ENCODE measurements around the gene TIMM17A. TPM values are rescaled to one million over a fixed set of nuclear protein-coding genes. Genes with fewer than 3 reads are reported as not detected.
"Not testable (repeated sequence)": the region's sequence is repeated elsewhere in the genome, so short reads cannot be mapped to it uniquely, and the experiment has no call there.

Gene TIMM17A
- total RNA-seq, 1 donor, result 11.6 TPM

DNA sequence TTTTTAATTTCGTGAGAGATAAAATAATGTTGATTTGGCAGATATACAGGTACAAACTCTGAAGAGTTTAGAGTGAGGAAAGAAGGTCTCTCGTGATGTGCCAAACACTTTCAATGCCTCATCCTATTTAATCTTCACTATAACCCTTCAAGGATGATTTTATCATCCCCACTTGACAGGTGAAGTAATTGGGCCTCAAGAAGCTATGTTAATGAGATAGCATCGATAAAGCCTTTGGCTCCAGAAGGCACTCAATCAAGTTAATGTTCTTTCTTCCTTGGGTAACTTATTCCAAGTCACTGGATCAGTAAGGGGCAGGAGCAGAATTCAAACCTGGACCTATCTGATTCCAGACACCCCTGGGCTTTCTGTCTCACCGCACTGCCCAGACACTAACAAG, 16.2 kb upstream of the TIMM17A start:
- DNase-seq (ENCODE audit: low read depth in 2 of 3, low spot score in 2 of 3), result no peak

DNA sequence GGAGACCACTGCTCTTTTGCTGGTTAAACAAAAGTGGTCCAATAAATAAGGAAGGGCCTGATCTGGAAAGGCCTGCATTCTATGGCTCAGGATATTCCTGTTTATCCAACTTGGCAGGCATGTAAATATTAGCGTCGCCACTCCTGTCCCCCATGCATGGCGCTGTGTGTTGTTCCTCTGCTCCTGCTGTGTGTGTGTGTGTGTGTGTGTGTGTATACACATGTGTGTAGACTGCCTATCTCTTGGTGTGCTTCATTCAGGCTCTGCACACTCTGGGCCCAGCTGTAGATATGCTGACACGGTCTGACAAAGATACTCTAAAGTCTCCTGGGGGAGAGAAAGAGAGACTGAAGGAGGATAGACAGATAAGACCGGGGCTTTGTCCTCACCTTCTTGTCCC, 15.7 kb upstream of the TIMM17A start:
- DNase-seq (ENCODE audit: low read depth in 2 of 3, low spot score in 2 of 3), result no peak

DNA sequence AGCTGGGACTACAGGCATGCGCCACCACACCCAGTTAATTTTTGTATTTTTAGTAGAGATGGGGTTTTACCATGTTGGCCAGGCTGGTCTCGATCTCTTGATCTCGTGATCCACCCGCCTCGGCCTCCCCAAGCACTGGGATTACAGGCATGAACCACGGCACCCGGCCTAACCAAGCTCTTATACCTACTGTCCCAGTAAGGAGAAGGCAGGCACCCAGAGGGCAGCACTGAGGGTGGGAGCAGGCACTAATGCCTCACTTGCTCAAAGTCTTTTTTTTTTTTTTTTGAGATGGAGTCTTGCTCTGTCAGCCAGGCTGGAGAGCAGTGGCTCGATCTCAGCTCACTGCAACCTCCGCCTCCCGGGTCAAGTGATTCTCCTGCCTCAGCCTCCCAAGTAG, 15.0 kb upstream of the TIMM17A start:
- not testable (repeated sequence) for DNase-seq (ENCODE audit: low read depth in 2 of 3, low spot score in 2 of 3)

DNA sequence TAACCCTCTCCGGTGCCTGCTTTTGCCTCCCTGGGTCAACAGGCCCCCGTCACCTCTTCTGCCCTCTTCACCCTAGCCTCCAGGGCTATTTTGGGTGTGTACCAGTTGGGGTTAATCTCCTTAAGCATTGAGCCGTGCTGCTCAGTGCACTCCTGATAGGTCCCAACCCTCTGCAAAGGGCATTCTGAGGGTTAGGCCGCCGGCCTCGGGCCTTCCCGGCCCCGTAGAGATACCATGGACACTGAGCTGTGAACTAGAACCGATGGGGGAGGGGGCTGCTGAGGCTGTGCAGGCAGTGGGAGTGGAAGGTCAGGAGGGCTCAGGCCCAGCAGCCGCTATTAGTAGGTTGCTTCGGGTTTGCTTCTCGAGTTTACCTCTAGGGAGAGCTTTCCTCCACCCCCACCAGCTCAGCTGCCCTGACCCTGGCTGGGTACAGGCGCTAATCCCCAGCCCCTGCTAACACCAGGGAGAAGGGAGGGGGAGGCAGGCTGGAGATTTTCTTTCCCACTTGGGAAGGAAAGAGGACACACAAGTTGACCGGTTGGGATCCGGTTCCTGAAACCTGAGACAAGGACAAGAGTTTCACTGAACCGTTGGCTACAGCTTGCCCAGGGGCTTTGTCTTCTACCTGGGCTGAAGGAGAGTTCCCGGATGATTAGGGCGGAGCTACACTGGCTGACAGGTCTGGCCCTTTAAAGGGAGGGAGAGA, 13.7 kb upstream of the TIMM17A start:
- DNase-seq (ENCODE audit: low read depth in 2 of 3, low spot score in 2 of 3), result no peak

DNA sequence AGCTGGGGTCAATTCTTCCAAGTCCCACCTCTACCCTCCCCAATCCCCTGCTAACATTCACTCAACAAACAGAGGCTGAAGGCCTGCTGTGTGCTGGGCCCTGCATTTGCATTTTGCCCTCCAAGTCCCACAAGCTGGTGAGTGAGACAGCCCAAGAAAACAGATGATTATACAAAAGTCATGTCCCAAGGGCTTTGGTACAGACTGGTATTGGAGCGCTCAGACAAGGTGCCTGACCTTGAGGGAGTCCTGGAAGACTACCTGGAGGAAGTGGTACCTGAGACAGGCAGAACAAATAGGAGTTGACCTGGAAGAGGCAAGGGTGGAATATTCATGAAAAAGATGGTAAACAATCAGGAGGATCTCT, 13.2 kb upstream of the TIMM17A start:
- no peak for DNase-seq (ENCODE audit: low read depth in 2 of 3, low spot score in 2 of 3)

DNA sequence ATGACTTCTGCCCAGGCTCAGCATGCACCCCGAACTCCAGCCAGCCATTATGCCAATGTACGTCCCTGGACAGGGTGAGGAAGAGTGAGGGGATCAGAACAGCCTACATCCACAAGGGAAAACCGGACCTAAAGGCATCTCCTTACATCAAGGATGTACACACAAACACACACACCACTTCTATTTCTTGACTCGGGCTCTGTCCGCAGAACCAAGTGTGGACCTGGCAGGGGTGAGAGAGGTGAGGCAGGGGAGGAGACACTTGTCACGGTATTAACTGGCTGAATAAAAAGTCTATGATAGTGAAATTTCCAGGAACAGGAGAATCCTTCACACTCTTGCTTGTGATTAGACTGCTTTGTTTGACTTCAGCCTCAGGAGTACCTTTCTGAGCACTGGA, 11.3 kb upstream of the TIMM17A start:
- no peak for DNase-seq (ENCODE audit: low read depth in 2 of 3, low spot score in 2 of 3)

DNA sequence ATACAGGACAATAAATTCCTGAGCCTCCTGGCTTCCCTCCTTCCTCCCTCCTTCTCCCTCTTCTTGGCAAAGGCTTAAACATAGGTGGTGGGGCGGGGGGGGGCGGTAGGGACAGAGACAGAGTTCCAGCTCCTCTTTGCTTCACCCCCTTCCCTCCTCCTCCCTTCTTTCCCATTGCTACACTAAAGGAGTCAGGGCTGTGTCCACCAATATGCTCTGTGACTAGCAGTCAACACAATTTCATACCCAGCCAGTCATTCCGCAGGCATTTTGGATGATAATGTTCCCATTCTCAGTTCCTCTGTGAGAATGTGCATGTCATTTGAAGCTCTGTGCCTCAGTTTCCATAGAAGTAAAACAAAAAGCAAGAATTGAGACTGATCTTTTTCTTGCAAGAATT, 10.7 kb upstream of the TIMM17A start:
- DNase-seq (ENCODE audit: low read depth in 2 of 3, low spot score in 2 of 3), result no peak

DNA sequence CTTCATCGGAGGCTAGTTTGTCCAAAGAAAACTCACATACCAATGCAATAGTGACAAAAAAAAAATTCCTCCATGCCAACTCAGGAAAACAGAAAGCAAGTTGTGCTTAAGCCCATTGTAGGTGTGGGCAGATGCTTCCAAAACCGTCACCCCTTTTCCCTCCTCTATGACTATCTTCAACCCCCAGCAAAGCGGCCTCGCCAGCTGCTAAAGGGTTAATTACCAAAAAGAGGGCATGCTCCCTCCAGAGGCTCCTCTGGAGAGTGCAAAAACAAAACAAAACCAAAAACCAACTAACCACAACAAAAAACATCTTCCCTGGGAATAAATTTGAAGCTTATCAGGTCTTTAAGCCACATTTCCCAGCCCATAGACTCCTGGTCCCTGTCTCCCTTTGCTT, 10.1 kb upstream of the TIMM17A start:
- DNase-seq (ENCODE audit: low read depth in 2 of 3, low spot score in 2 of 3), result peak in 2 of 3 donors; percentile 14 to 35

DNA sequence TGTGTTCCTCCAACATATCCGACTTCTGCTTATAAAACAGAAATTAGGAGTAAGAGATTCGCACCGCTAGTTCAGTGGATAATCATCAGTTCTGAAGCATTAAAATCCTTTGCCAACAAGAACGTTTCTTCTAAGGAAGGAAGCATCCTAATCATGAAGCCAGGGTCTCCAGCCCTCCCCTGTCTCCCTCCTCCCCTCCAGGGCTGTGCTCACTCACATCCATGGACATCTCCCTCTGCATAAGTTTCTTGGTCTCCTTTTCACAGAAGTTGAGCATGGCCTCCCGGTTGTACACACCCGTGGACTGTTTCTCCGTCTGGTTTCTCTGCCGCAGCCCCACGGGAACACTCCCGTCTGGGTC, 9.5 kb upstream of the TIMM17A start:
- DNase-seq (ENCODE audit: low read depth in 2 of 3, low spot score in 2 of 3), result no peak

DNA sequence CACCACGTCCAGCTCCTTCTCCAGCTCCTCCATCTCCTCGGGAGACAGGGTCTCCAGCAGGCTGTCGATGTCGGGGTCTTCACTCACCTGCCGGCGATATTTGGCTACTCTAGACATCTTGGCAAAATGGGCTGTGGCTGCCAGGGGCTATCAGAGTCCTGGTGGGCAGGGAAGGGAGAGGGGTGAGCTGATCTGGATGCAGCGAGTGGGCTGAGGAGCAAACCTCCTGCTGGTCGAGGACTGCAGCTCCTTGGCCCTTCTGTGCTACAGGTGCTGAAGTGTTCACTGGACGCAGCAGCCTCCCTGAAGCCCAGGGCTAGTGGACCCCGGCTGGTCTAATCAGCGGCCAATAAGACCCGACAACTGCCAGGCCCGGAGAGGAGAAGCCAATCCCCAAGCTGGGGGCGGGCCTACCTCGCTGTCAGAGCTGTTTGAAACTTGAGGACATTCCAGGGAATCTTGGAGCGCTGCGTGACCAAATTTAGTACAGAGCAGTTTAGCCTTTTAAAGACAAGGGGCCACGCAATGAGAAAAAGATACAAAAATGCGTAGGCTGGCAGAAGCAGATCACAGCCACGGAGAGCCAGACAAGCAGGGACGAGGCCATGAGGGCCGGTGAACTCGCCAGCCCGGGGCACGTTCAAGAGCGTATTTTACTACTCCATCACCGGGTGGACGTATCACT, 8.9 kb upstream of the TIMM17A start, which contains the start of gene LMOD1:
Gene LMOD1, minus strand, starts transcription at position 325 of the 685 bp plus-strand sequence. Its CDS starts 208 bp downstream, at position 117.
- peak in 2 of 3 donors; percentile 11 to 25 for DNase-seq (ENCODE audit: low read depth in 2 of 3, low spot score in 2 of 3)

DNA sequence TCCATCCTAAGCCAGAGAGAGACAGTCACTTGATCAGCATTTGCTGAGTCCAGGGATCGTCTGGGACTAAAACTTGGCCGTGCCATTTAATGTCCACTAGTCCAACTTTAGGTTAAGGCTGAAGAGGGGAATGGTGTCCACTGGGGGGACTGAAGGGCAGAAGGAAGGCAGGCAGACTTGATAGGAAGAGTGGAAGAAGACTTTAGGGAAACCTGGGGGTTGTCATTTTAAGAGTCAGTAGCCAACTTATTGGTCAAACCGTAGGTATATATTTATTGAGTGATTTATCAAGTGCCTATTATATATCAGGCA, 7.7 kb upstream of the TIMM17A start:
- DNase-seq (ENCODE audit: low read depth in 2 of 3, low spot score in 2 of 3), result no peak

DNA sequence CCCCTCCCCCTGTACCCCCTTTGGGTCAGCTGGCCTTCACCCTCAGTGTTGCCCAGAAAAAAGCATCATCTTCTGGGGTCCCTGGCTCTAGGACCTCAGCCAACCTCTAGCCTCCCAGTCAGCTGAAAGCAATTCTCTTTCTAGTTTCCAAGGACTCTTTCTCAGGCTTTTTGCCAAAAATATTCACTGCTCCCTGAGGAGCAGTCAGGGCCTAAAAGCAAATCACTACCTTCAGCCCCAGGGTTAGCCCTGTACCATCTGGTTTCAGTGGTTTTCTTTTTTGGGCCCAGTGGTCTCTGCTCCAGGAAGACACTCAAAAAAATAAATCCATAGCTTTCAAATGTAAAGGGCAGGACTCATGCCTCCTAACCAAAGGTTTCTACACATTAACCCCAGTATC, 5.8 kb upstream of the TIMM17A start:
- no peak for DNase-seq (ENCODE audit: low read depth in 2 of 3, low spot score in 2 of 3)

DNA sequence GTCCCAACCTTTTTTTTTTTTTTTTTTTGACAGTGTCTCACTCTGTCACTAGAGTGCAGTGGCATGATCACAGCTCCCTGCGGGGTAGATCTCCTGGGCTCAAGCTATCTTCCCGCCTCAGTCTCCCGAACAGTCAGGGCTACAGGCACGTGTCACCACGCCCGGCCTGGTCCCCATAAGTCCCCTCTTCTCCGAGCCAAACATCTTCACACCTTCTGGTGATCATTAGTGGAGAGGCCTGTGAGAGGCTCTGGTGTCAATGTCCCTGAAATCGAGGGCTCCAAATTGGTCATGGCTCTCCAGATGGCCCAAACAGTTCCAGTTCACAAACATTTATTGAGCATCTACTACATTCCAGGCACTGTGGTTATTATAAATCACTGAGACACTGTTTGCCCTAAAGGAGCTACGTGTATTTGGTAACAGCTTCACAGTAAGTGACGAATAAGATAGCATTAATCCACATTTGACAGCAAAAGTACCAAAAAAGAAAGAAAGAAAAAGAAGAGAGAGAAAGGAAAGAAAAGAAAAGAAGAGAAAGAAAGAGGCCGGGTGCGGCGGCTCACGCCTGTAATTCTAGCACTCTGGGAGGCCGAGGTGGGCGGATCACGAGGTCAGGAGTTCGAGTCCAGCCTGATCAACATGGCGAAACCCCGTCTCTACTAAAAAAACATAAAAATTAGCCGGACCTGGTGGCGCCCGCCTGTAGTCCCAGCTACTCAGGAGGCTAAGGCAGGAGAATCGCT, 867 bp upstream of the TIMM17A start:
- DNase-seq (ENCODE audit: low read depth in 2 of 3, low spot score in 2 of 3), result no peak

DNA sequence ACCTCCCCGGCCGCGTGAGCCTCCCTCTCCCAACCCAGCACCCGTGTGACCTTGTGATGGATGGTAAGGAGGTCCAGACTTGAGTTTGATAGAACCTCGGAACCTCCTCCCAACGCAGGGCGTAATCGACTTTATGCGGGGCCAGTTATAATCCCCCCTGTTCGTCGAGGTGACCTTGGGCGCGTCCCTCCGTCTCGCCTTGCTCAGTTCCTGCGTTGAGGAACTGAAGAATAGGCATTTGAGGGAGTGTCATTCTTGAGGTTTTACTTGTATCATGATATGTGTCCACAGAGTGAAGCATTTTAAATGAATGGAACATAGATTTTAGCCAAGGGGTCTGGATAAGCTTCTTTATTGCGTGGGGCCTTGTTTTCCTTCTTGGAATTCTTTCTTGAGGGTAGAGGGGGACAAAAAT, 433 bp downstream of the TIMM17A start:
- DNase-seq (ENCODE audit: low read depth in 2 of 3, low spot score in 2 of 3), result no peak

DNA sequence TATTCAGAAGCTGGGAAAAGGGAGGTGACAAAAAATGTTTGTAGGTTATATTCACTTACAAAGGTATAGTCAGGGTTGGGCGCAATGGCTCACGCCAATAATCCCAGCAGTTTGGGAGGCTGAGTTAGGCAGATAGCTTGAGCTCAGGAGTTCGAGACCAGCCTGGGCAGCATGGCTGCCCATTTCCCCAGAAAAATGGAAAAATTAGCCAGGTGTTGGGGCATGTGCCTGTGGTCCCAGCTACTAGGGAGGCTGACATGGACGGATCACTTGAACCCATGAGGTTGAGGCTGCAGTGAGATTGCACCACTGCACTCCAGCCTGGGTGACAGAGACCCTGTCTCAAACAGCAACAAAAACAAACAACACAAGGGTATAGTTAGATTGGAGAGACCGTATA, 3.0 kb downstream of the TIMM17A start:
- no peak for DNase-seq (ENCODE audit: low read depth in 2 of 3, low spot score in 2 of 3)

DNA sequence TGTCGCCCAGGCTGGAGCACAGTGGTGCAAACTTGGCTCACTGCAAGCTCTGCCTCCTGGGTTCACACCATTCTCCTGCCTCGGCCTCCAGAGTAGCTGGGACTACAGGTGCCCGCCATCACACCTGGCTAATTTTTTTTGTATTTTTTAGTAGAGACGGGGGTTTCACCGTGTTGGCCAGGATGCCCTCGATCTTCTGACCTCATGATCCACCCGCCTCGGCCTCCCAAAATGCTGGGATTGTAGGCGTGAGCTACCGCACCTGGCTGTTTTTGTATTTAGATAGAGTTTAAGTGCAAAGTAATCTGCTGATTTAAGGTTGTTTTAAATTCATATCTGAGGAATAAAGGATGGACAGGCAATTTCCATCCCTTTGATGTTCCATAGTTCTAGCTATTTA, 7.1 kb downstream of the TIMM17A start:
- not testable (repeated sequence) for DNase-seq (ENCODE audit: low read depth in 2 of 3, low spot score in 2 of 3)

DNA sequence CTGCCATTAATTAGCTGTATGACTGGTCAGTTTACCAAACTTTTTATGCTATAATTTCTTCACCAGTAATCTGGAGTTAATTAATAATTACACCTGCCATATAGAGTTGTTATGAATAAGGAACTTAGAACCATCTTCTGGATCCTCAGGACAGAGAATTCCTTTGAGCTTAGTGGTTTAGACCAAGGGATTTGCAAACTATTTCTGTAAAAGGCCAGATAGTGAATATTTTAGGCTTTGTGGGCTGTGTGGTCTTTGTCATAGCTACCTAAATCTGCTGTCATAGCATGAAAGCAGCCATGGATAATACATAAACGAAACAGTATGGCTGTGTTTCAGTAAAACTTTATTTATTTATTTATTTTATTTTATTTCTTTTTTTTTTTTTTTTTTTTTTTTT, 9.0 kb downstream of the TIMM17A start:
- DNase-seq (ENCODE audit: low read depth in 2 of 3, low spot score in 2 of 3), result no peak

DNA sequence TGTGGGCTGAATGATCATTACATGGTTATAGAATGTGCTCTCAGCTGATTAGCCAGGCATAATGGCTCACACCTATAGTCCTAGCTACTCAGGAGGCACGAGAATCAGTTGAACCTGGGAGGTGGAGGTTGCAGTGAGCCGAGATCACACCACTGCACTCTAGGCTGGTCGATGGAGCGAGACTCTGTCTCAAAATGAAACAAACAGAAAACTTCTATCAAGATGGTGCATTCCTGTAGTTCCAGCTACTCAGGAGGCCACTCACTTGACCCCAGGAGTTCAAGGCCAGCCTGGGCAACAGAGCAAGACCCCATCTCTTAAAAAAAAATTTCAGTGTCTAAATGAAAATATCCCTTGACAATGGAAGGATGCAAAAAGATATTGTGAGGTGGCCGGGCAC, 10.9 kb downstream of the TIMM17A start:
- DNase-seq (ENCODE audit: low read depth in 2 of 3, low spot score in 2 of 3), result no peak

DNA sequence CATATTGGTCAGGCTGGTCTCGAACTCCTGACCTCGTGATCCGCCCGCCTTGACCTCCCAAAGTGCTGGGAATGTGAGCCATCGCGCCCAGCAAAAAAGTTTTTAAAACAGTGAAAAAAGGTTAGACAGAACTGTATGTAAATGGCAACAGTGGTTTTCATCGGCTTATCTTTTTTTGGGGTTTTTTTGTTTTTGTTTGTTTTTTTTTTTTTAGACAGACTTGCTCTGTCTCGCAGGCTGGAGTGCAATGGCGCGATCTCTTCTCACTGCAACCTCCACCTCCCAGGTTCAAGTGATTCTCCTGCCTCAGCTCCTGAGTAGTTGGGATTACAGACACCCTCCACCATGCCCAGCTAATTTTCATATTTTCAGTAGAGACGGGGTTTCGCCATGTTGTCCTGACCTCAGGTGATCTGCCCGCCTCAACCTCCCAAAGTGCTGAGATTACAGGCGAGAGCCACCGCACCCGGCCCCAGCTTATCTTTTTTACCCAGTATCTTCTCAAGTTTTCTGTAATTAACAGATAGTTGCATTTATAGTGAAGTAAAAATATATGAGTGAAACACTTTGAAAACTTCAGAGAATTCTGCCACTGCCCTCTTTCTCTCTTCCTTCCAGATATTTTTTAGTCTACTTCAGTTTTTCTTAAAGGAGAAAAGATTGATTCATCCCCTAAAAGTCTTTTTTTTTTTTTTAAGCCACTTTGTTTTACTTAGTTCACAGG, 13.1 kb downstream of the TIMM17A start:
- DNase-seq (ENCODE audit: low read depth in 2 of 3, low spot score in 2 of 3), result no peak

DNA sequence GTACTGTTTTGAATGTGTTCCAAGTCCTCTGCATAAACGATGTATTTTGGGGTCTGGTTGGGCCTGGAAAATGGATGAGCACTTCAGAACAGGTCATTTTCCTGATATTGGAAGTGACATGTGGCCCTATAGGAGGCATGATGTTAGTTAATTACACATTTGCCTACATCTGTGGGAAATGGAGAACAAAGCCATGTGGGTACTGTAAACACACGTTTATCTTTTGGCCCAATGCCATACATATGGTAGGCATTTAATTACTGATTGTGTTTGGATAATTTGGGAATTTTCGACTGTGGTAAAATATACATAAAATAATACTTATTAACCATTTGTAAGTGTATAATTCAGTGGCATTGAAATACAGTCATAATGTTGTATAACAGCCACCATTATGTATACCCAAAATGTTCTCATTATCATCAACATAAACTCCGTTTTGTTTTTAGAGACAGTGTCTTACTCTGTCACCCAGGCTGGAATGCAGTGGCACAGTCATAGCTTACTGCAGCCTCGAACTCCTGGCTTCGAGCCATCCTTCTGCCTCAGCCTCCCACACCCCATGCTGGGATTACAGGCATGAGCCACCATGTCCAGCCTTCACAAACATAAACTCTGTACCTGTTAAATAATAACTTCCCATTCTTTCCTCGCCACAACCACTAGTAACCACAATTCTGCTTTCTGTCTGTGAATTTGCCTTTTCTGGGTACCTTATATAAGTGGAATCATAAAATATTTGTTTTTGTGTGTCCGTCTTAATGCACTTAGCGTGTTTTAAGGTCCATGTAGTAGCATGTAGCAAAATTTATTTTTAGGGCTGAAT, 15.2 kb downstream of the TIMM17A start:
- no peak for DNase-seq (ENCODE audit: low read depth in 2 of 3, low spot score in 2 of 3)
